Smooth muscle cell (in vitro differentiated cells): ENCODE data around the gene EFNA4. TPM values are rescaled to one million over a fixed set of nuclear protein-coding genes. Genes with fewer than 3 reads are reported as not detected.
A peak's percentile ranks its signal among the peaks of the same experiment; 100 is the strongest.

ENCODE experiments used
- DNase-seq: peaks from one replicate; lab custom pipeline; 2025; ENCODE audit not compliant: unreplicated experiment; lab: John Stamatoyannopoulos, UW
- H2AFZ ChIP-seq: fragments of 200-600 bp; sonication (generic); 2 replicates; pipeline ENCODE4 v1.6.0; 2016; ENCODE audit warnings: antibody characterized with exemption, low read depth, mild to moderate bottlenecking
- H3F3A ChIP-seq: fragments of 200-600 bp; sonication (generic); 2 replicates; pipeline ENCODE4 v1.6.0; 2017; ENCODE audit warnings: antibody characterized with exemption, low read depth
- H3K27ac ChIP-seq: fragments of 200-600 bp; sonication (generic); 2 replicates; pipeline ENCODE4 v1.5.1; 2016; ENCODE audit warnings: low read depth, mild to moderate bottlenecking
- H3K27me3 ChIP-seq: fragments of 200-600 bp; sonication (generic); 2 replicates; pipeline ENCODE4 v1.6.1; 2016; ENCODE audit warnings: low read depth, mild to moderate bottlenecking
- H3K36me3 ChIP-seq: fragments of 200-600 bp; sonication (generic); 2 replicates; pipeline ENCODE4 v1.5.1; 2016; ENCODE audit warnings: low read depth
- H3K4me1 ChIP-seq: fragments of 200-600 bp; sonication (generic); 2 replicates; pipeline ENCODE4 v1.5.1; 2016; ENCODE audit warnings: low read depth
- H3K4me2 ChIP-seq: fragments of 200-600 bp; sonication (generic); 2 replicates; pipeline ENCODE4 v1.6.0; 2016; ENCODE audit warnings: mild to moderate bottlenecking
- H3K4me3 ChIP-seq: fragments of 200-600 bp; sonication (generic); 2 replicates; pipeline ENCODE4 v1.5.1; 2016; ENCODE audit warnings: mild to moderate bottlenecking
- H3K79me2 ChIP-seq: fragments of 200-600 bp; sonication (generic); 2 replicates; pipeline ENCODE4 v1.6.0; 2016; ENCODE audit warnings: low read depth, mild to moderate bottlenecking
- H3K9ac ChIP-seq: fragments of 200-600 bp; sonication (generic); 2 replicates; pipeline ENCODE4 v1.6.0; 2016; ENCODE audit warnings: low read depth
- H3K9me3 ChIP-seq: fragments of 200-600 bp; sonication (generic); replicated peaks from 2 replicates; pipeline ENCODE4 v1.5.1; 2016; ENCODE audit warnings: low read depth
- H4K20me1 ChIP-seq: fragments of 200-600 bp; sonication (generic); 2 replicates; pipeline ENCODE4 v1.6.0; 2016; ENCODE audit warnings: low read depth
- WGBS: methylation state at CpG from one replicate; pipeline ENCODE4 v1.1.7; 2016; ENCODE audit warnings: low lambda C conversion rate; 5-methylcytosine and 5-hydroxymethylcytosine counted together
- polyA plus RNA-seq: library from polyadenylated mRNA; unstranded; fragments of >200 nt; fragmentation: Nextera tagmentation; extraction: Ambion mirVana; gene quantifications from 2 replicates; pipeline ENCODE4 v1.2.1, GENCODE V29; 2016
- total RNA-seq: library from RNA; depleted of rRNA; stranded (reverse); fragments of >200 nt; gene quantifications from 2 replicates; pipeline ENCODE4 v1.2.3, GENCODE V29; 2014
- TF ChIP-seq, protein P1 (sequence below): fragments of 200-600 bp; sonication (generic); IDR thresholded peaks from 2 replicates; pipeline ENCODE4 v1.5.1; 2017; ENCODE audit warnings: borderline replicate concordance, mild to moderate bottlenecking, antibody characterized with exemption; ENCODE audit not compliant: insufficient read depth, poor library complexity, severe bottlenecking

Gene EFNA4
- total and polyA plus RNA-seq, 2 experiments from 2014 or later, result 18.1 to 27.6 TPM

- no peak for DNase-seq
- Histone ChIP-seq H3K27me3 (peaks cover 53% of the 10 kb centered on the region), H3F3A (peaks cover 7% of the 10 kb centered on the region), H4K20me1 (peaks cover 14% of the 10 kb centered on the region), H3K4me1 (peaks cover 32% of the 10 kb centered on the region), H3K4me2 (peak overlapping the region; percentile 97), H3K36me3 (no peaks in the 10 kb centered on the region), H3K27ac (no peak overlapping the region), H3K79me2 (no peaks in the 10 kb centered on the region), H3K9me3 (no peaks in the 10 kb centered on the region), H2AFZ (no peak overlapping the region), H3K4me3 (peak overlapping the region; percentile 60), H3K9ac (no peak overlapping the region)
- WGBS, result 11% methylated on average over 9 of the region's 10 CpGs
- TF ChIP-seq, protein P1, sequence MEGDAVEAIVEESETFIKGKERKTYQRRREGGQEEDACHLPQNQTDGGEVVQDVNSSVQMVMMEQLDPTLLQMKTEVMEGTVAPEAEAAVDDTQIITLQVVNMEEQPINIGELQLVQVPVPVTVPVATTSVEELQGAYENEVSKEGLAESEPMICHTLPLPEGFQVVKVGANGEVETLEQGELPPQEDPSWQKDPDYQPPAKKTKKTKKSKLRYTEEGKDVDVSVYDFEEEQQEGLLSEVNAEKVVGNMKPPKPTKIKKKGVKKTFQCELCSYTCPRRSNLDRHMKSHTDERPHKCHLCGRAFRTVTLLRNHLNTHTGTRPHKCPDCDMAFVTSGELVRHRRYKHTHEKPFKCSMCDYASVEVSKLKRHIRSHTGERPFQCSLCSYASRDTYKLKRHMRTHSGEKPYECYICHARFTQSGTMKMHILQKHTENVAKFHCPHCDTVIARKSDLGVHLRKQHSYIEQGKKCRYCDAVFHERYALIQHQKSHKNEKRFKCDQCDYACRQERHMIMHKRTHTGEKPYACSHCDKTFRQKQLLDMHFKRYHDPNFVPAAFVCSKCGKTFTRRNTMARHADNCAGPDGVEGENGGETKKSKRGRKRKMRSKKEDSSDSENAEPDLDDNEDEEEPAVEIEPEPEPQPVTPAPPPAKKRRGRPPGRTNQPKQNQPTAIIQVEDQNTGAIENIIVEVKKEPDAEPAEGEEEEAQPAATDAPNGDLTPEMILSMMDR, result no peak
Observed at GRCh38 chr1:155079210-155079486, 15.6 kb downstream of the EFNA4 start.

DNA sequence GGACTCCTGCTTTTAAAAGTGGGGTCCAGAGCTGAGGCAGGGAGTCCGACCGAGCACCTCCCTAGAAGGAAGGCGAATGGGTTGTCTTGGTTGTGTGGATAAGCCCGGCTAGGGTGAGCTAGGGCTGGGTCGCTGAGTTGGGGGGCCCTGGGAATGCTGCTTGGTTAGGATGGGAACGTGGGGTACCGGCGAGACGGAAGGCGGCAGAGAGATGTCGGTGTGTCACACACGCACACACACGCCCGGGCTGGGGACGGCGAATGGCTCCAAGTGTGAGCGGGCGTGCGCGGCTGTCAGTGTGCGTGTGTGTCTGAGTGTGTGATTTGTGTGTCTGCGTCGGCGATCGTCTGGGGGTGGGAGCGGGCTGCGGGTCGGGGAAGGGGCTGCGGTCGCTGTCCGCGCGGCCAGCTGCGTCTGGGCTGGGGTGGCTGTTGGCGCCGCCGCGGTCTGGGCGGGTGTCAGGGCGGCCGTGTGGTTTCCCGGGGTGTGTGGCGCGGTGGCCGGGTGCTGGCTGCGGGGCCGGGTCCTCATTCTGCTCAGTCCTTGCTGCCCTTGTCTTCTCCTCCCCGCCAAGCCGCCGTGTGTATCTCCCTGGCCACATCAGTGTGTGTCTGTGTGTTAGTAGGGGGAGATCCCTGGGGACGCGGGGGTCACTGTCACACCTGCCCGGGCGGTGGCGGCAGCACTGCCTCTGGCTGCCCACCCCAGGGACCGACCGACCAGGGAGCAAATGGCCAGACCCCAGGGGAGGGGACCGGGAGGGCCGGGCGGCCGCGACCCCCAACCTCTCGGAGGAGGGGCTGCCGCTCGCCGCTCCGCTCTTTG is 16.2 kb downstream of the EFNA4 start:
- Histone ChIP-seq H3K9ac (no peak overlapping the region), H3K27ac (no peak overlapping the region), H3K4me2 (peak overlapping the region; percentile 97), H3F3A (peaks cover 7% of the 10 kb centered on the region), H4K20me1 (peaks cover 14% of the 10 kb centered on the region), H3K9me3 (no peaks in the 10 kb centered on the region), H3K36me3 (no peaks in the 10 kb centered on the region), H2AFZ (no peak overlapping the region), H3K4me3 (peak overlapping the region; percentile 60), H3K27me3 (peaks cover 53% of the 10 kb centered on the region), H3K4me1 (peaks cover 32% of the 10 kb centered on the region), H3K79me2 (no peaks in the 10 kb centered on the region)
- 3% methylated on average over 43 of the region's 67 CpGs for WGBS
- no peak for DNase-seq
- TF ChIP-seq, protein P1, result no peak

DNA sequence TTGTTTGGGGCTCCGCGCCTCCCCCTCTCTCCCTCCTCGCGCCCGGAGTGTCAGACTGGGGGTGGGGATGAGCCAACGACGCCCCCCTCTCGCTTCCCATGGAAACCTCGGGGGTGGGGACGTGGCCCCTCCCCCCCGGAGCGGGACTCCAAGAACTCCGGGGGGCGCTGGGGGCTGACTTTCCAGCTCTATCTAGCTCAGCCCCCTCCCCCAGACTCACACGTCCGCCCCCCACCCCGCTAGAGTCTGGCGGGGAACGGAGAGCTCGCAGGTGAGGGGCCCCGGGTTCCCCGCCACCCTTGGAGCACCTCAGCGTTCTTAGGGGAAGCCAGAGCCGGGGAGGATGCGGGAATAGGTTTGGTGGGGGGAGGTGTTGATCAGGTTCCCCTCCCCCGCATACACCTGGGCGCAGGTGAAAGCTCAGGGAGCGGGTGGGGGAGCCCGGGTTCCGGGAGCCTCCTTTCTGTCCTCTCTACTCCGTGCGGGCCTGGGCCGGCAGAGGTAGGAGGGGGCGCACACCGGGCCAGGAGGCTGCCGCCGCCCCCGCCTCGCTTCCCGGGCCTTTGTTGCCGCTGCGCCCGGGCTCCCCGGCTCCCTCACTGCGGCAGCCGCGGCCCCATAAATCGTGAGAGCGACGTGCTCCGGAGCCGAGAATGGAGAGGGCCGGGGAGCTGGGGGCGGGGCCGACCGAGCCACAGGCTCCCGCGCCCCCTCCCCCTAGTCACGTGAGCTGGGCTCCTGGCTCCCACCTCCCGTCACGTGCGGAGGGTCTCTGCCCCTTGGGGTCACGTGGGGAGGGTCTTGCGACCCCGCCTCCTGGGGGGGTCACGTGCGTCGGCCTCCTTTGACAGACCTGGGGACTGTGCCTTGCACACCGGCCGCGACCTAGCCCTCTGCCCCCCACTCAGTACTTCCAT is 17.0 kb downstream of the EFNA4 start:
- Histone ChIP-seq H2AFZ (no peak overlapping the region), H3K9ac (no peak overlapping the region)

More for the DNA sequence above, 17.0 kb downstream of the EFNA4 start:
- H3K4me3 ChIP-seq, result peak overlapping the region; percentile 60
- H3K4me2 ChIP-seq, result peak overlapping the region; percentile 97
- H3K36me3 ChIP-seq, result no peaks in the 10 kb centered on the region
- H3K27me3 ChIP-seq, result peaks cover 53% of the 10 kb centered on the region
- H3K9me3 ChIP-seq, result no peaks in the 10 kb centered on the region
- H3F3A ChIP-seq, result peaks cover 7% of the 10 kb centered on the region
- DNase-seq, result no peak
- no peaks in the 10 kb centered on the region for H3K79me2 ChIP-seq
- H3K4me1 ChIP-seq, result peaks cover 32% of the 10 kb centered on the region
- under 1% methylated on average over 34 of the region's 71 CpGs for WGBS
- H3K27ac ChIP-seq, result no peak overlapping the region
- TF ChIP-seq, protein P1, result no peak
- peaks cover 14% of the 10 kb centered on the region for H4K20me1 ChIP-seq
